Measurements from ENCODE around the gene FAM170B.

- TF ChIP-seq JAZF1 (CRISPR knock-in tag; IDR thresholded peaks at IDR 0.05) (no peak), SOX15 (CRISPR knock-in tag; IDR thresholded peaks at IDR 0.05) (no peak), TCF7 (CRISPR knock-in tag; IDR thresholded peaks at IDR 0.05; ENCODE audit: low read depth) (no peak), MLX (CRISPR knock-in tag; IDR thresholded peaks at IDR 0.05) (no peak), CTCF (IDR thresholded peaks at IDR 0.05) (no peak), SP1 (CRISPR knock-in tag; conservative IDR thresholded peaks at IDR 0.05) (no peak), KAT7 (CRISPR knock-in tag; IDR thresholded peaks at IDR 0.05; ENCODE audit: borderline replicate concordance) (no peak), AR (CRISPR knock-in tag; IDR thresholded peaks at IDR 0.05) (no peak), ZNF512 (CRISPR knock-in tag; IDR thresholded peaks at IDR 0.05; ENCODE audit: borderline replicate concordance) (no peak)
These were observed 35.1 kb upstream of the FAM170B start for GRCh38 chr10:49168831-49169500.
